DLD1 (cell line): ENCODE results near the gene SLC7A10.

Experiments used
- in situ Hi-C: cut with HindIII; loops from 2 replicates; pipeline ENCODE4 v1.10.0; 2017; ENCODE audit warnings: low sequenced_read_pairs

Gene SLC7A10

DNA sequence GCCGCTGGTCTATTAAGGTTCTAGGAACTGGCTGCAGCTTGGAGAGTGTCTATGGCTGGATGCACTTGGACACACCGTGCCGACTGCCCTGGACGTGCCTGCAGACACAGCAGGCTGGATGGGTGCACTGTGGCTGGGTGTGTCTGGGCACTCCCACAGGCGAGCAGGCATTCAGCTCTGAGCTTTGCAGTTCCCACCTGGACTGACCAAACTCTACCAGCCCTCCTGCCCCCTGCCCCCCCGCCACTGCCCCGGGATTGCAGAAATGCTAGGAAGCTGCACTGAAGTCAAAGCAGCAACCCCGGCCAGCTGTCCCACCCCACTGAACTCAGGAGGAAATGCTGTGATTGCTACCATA lies 38.5 kb downstream of the SLC7A10 start:
- in situ Hi-C loops, result no loop called here

DNA sequence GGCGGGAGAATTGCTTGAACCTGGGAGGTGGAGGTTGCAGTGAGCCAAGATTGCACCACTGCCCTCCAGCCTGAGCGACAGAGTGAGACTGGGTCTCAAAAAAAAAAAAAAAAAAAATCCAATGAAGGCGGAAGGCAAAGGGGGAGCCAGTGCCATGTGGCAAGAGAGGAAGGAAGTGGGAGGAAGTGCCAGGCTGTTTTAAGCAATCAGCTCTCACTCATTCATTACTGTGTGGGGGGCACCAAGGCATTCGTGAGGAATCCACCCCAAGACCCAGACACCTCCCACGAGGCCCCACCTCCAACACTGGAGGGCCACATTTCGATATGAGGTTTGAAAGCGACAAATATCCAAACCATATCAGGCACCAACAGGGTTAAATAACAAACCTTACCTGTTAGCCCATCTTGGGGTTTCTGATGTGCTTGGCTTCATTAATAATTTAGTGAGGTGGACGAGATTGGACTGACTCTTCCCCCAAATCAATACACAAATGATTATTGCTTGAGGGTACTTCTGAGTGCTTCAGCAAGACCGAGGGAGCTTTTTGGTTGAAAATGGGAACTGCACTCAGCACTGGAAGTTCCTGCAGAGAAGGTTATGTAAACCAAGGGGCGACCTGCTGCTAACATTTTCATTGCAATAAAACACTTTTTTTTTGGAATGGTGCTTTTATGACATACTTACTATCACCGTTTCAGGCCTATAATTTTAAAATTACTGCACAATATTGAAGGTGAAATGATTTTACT lies 39.0 kb downstream of the SLC7A10 start:
- in situ Hi-C loops, result no loop called here

DNA sequence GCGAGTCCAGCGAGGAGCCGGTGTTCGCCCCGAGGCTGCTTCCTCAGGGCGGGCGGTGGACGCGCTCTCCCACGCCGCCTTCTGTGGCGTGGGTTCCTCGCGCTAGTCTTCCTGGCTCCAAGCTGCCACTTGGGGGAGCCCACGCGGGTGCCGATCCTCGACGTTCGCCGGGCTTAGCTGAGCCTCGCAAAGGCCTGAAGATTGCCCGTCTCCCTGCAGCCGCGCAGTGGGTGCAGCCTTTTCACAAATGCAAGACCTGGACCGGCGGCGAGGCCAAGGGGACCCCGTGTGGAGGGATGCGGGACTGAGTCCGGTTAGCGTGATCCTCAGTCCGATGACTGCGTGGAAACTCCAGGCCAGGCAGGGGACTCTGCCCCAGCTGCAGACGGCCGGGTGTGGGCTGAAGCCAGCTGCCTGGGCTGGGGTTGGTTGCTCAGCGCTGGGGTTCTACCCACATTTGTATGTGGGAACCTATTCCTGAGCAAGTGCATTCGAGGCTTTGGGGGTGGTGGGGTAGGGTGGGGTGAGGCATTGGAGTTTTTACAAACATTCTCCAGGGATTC lies 48.2 kb downstream of the SLC7A10 start:
- in situ Hi-C loops, result no loop called here

GRCh38 chr19:33176670-33177416 lies 48.8 kb downstream of the SLC7A10 start:
- in situ Hi-C loops, result no loop called here

GRCh38 chr19:33175886-33176669 lies 49.6 kb downstream of the SLC7A10 start:
- in situ Hi-C loops, result no loop called here

- in situ Hi-C loops, result no loop called here
Observed at GRCh38 chr19:33175156-33175782, 50.4 kb downstream of the SLC7A10 start.

GRCh38 chr19:33174186-33174585 lies 51.5 kb downstream of the SLC7A10 start:
- in situ Hi-C loops, result no loop called here

DNA sequence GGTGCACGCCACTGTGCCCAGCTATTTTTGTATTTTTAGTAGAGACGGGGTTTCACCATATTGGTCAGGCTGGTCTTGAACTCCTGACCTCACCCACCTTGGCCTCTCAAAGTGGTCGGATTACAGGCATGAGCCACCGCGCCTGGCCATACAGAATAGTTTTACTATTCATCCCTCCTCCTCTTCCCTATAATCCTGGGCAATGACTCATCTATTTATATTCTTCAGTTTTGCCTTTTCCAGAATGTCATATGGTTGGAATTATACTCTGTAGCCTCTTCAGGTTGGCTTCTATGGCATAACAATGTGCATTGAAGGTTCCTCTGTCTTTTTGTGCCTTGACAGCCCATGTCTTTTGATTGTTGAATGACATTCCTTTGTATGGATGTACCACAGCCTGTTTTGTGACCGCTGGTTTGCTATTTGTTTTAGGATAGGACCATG lies 53.7 kb downstream of the SLC7A10 start:
- in situ Hi-C loops, result no loop called here

GRCh38 chr19:33171222-33171795 lies 54.3 kb downstream of the SLC7A10 start:
- in situ Hi-C loops, result no loop called here

- in situ Hi-C loops, result loop anchor here (10.0 kb wide), 1 partner anchor 126 kb away; no protein-coding TSS in a partner anchor
Observed at GRCh38 chr19:33168528-33168927, 57.1 kb downstream of the SLC7A10 start.

DNA sequence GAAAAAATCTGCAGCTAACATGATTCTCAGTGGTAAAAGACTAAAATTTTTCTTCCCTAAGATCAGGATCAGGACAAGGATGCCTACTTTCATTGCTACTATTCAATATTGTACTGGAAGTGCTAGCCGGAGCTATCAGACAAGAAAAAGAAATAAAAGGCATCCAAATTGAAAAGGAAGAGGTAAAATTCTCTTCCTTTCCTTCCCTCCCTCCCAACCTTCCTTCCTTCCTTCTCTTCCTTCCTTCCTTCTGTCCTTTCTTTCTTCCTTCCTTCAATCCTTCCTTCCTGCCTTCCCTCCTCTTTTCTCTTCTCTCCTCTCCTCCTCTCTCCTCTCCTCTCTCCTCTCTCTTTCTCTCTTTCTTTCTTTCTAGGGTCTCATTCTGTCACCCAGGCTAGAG lies 58.2 kb downstream of the SLC7A10 start:
- in situ Hi-C loops, result loop anchor here (10.0 kb wide), 1 partner anchor 127 kb away; no protein-coding TSS in a partner anchor

GRCh38 chr19:33166037-33166436 lies 59.6 kb downstream of the SLC7A10 start:
- in situ Hi-C loops, result loop anchor here (10.0 kb wide), 1 partner anchor 129 kb away; no protein-coding TSS in a partner anchor

- in situ Hi-C loops, result loop anchor here (10.0 kb wide), 1 partner anchor 131 kb away; no protein-coding TSS in a partner anchor
Observed at GRCh38 chr19:33163481-33163880, 62.2 kb downstream of the SLC7A10 start.

- in situ Hi-C loops, result loop anchor here (10.0 kb wide), 1 partner anchor 134 kb away; no protein-coding TSS in a partner anchor
Observed at GRCh38 chr19:33161201-33161600, 64.4 kb downstream of the SLC7A10 start.

- in situ Hi-C loops, result loop anchor here (10.0 kb wide), 1 partner anchor 135 kb away; no protein-coding TSS in a partner anchor
Observed at GRCh38 chr19:33159893-33160292, 65.8 kb downstream of the SLC7A10 start.

DNA sequence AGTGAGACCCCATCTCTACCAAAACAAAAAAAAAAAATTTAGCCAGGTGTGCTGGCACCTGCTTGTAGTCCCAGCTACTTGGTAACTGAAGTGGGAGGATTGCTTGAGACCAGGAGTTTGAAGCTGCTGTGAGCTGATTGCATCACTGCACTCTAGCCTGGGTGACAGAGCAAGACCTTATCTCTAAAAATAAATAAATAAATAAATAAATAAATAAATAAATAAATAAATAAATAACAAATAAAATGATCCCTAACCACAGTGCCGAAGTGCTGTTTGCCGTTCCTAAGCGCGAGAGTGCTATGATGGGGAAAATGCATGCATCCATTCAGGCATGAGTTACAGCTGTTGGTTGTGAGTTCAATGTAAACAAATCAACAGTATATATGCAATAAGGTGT lies 66.5 kb downstream of the SLC7A10 start:
- in situ Hi-C loops, result no loop called here
